Mesothelial cell of epicardium (in vitro differentiated cells): ENCODE measurements around the gene PCGF2. TPM values are rescaled to one million over a fixed set of nuclear protein-coding genes. Genes with fewer than 3 reads are reported as not detected.
A peak's percentile ranks its signal among the peaks of the same experiment; 100 is the strongest.

ENCODE experiments used
- DNase-seq, 2 experiments: peaks; one replicate each; pipeline ENCODE4 v3.0.0; 2021; ENCODE audit warnings: low spot score in 2 of 2; ENCODE audit not compliant: unreplicated experiment in 2 of 2
- H3K27ac Mint-ChIP-seq: 2 replicates; pipeline ENCODE4 v1.8.0; 2021; ENCODE audit warnings: mixed read lengths
- H3K27me3 Mint-ChIP-seq: 2 replicates; pipeline ENCODE4 v1.8.0; 2021; ENCODE audit warnings: low read depth, mixed read lengths
- H3K36me3 Mint-ChIP-seq: 2 replicates; pipeline ENCODE4 v1.8.0; 2021; ENCODE audit warnings: mixed read lengths
- H3K4me1 Mint-ChIP-seq: 2 replicates; pipeline ENCODE4 v1.8.0; 2021; ENCODE audit warnings: mixed read lengths
- H3K4me3 Mint-ChIP-seq: 2 replicates; pipeline ENCODE4 v1.8.0; 2021; ENCODE audit warnings: mild to moderate bottlenecking, moderate library complexity, mixed read lengths
- H3K9me3 Mint-ChIP-seq: 2 replicates; pipeline ENCODE4 v1.8.0; 2021; ENCODE audit warnings: mixed read lengths
- total RNA-seq: library from RNA; stranded (reverse); gene quantifications from 3 replicates; pipeline ENCODE4 v1.2.1, GENCODE V29; 2021
- TF ChIP-seq, protein P1 (sequence below): fragments of 200-600 bp; sonication (generic); IDR thresholded peaks from one replicate; pipeline ENCODE4 v1.5.0; 2021; ENCODE audit warnings: antibody characterized with exemption; ENCODE audit not compliant: unreplicated experiment

Gene PCGF2
- total RNA-seq, 1 donor from 2014 or later, result 83.3 TPM

DNA sequence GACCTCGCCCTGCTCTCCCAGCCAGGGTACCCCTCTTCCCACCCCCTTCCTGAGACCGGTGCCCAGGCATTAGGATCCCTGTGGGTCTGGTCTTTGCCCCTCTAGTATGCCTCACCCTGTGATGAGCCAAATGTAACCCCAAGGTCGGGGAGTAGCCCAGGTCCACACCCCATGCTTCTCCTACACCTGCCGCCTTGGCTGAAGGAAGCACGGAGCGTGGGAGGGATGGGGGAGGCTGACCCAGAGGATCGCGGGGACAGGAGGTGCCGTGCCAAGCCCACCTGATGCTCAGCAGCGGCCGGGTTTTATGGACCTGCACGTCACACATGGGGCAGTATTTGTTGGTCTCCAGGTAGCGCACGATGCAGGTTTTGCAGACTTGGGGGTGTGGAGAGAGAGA, 8.8 kb downstream of the PCGF2 start:
- Mint-ChIP-seq H3K9me3 (no peaks in the 10 kb centered on the region), H3K27ac (no peak overlapping the region), H3K36me3 (peaks cover 7% of the 10 kb centered on the region), H3K27me3 (no peaks in the 10 kb centered on the region), H3K4me1 (peaks cover 36% of the 10 kb centered on the region), H3K4me3 (no peak overlapping the region)
- no peak for DNase-seq
- TF ChIP-seq, protein P1, sequence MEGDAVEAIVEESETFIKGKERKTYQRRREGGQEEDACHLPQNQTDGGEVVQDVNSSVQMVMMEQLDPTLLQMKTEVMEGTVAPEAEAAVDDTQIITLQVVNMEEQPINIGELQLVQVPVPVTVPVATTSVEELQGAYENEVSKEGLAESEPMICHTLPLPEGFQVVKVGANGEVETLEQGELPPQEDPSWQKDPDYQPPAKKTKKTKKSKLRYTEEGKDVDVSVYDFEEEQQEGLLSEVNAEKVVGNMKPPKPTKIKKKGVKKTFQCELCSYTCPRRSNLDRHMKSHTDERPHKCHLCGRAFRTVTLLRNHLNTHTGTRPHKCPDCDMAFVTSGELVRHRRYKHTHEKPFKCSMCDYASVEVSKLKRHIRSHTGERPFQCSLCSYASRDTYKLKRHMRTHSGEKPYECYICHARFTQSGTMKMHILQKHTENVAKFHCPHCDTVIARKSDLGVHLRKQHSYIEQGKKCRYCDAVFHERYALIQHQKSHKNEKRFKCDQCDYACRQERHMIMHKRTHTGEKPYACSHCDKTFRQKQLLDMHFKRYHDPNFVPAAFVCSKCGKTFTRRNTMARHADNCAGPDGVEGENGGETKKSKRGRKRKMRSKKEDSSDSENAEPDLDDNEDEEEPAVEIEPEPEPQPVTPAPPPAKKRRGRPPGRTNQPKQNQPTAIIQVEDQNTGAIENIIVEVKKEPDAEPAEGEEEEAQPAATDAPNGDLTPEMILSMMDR, result no peak

DNA sequence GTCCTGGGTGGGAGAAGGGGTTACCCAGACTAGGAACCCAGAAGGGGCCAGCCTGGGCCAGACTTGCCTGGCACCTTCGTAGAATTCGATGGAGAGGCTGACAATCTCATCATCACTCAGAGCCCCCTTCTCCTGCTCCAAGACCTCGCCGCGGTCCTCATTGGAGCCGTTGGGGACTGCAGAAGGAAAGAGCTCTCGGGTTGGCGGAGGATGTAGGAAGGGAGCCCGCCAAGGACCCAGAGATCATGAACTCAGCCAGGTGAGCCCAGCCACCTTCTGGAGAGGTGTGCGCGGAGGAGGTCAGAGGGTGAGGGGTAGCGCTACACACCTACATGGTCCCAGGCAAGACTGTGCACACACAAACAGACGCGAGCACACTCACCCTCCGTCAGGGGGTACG, 9.4 kb downstream of the PCGF2 start:
- H3K27me3 Mint-ChIP-seq, result no peaks in the 10 kb centered on the region
- H3K36me3 Mint-ChIP-seq, result peaks cover 7% of the 10 kb centered on the region
- no peak overlapping the region for H3K4me3 Mint-ChIP-seq
- H3K27ac Mint-ChIP-seq, result no peak overlapping the region
- no peaks in the 10 kb centered on the region for H3K9me3 Mint-ChIP-seq
- TF ChIP-seq, protein P1, result no peak
- no peak for DNase-seq
- H3K4me1 Mint-ChIP-seq, result peaks cover 30% of the 10 kb centered on the region

DNA sequence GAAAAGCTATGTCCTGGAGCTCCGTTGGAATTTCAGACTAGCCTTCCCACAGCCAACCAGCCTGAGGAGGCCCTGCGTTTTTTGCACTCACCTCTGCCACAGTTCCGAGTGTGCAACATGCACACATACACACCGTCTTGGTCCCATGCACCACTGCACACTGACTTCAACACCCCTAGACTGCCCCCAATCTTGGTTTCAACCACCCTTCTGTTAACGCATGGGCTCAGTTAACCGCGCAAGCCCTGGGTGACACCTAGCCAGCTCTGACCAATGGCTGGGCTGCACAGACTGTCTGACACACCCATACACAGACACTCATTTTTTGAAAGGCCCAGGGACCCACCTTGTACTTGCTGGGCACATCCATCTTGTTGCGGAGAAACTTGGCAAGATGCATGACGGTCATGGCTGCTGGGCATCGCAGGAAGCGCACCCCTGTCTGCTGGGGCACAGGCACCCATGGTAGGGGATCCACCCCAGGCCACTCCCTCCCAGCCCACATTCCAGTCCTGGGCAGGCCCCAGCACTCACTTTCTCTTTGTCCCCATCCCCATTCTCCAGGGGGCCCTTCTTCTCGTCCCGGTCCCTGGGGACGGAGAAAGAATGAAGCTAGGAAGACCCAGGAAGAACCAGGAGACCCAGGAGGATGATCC, 10.0 kb downstream of the PCGF2 start:
- DNase-seq, result no peak
- Mint-ChIP-seq H3K36me3 (peaks cover 7% of the 10 kb centered on the region), H3K4me3 (no peak overlapping the region), H3K9me3 (no peaks in the 10 kb centered on the region), H3K27me3 (no peaks in the 10 kb centered on the region), H3K4me1 (peaks cover 25% of the 10 kb centered on the region), H3K27ac (no peak overlapping the region)
- TF ChIP-seq, protein P1, result no peak

DNA sequence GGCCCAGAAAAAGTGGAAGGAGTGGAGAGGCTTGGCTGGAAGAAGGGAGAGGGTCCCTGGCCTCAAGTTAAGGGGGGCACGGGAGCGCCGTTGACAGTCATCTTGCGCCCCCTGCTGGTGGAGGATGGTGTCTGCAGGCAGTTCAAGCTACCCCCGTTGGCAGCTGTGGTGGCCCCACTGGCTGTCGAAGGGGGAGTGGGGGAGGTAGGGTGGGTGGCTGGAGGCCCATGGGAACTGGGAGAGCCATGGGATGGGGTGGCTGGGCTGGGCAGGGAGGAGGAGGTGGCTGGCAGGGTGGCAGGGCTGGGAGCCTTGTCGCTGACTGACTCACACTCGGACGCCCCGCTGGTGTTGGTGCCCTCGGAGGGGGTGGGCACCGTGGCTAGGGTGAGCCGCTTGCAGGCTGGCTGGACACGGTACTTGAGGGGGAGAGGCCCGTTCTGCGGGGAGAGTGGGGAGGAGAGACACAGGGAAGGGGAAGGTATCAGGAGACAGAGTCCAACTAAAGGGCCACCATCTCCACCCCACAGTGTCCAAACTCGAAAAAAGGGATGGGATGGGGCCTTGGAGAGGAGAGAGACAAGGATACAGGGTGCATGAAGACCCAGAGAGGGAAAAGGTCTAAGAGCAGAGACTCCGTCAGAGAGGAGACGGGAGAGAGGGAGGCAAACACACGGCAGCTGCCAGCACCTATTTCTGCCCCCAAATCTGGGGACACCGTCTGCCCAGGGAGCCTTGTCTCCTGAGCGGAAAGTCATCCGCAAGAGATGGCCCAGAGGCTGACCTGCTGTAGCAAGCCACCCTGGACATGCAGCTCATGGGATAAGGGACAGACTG, 12.8 kb downstream of the PCGF2 start:
- H3K27ac Mint-ChIP-seq, result peak overlapping the region; percentile 39
- DNase-seq, result peak; percentile 78 to 83
- H3K36me3 Mint-ChIP-seq, result peaks cover 9% of the 10 kb centered on the region

DNA sequence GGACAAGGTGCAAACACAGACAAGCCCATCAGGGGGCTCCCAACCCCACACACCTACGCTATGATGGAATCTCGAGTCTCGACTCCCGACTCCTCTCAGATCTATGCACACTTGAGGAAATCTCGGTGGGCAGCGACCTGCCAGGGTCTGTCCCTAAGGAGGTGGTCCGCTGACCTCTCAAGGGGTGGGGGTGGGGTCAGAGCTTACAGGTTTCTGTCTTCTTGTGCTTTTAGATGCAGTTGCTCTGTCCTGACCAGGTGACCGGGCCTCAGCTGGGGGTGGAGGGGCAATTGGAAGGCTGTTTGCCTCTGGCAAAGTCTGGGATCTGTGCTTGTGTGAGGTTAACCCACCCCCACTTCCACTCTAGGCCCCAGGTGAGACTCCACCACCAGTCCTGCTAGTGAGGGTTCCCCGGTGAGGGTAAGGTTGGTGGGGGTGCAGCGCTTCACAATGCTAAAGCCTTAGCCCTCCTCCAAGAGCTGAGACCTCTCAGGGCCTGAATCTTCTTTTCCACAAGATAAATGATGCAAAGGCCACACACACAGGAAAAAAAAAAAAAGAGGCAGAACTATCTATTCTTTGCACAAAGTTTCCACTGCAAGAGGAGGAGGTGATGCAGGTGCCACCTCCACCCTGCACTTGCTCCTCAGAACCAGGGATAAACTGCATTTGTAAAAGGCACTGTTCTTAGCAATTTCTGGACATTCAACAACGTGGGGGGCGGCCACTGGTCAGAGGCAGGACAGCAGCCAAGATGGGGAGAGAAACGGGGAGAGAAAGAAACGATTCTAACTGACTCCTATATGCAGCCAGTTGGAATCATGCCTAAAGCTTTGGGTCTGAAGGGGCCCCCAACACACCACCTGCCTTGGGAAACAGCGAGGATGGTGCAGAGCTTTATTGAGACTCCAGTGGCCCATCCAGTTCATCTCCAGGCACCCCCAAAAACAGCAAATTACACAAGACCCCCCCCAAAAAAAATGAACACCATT, 13.9 kb downstream of the PCGF2 start:
- Mint-ChIP-seq H3K4me3 (no peak overlapping the region), H3K36me3 (peaks cover 9% of the 10 kb centered on the region), H3K4me1 (peaks cover 12% of the 10 kb centered on the region), H3K27me3 (no peaks in the 10 kb centered on the region), H3K9me3 (no peaks in the 10 kb centered on the region), H3K27ac (no peak overlapping the region)
- TF ChIP-seq, protein P1, result no peak
- no peak for DNase-seq

More for the DNA sequence above, 12.8 kb downstream of the PCGF2 start:
- TF ChIP-seq, protein P1, result peak; percentile 91
- Mint-ChIP-seq H3K4me3 (no peak overlapping the region), H3K4me1 (peaks cover 9% of the 10 kb centered on the region), H3K27me3 (no peaks in the 10 kb centered on the region), H3K9me3 (no peaks in the 10 kb centered on the region)
